Progenitor cell of endocrine pancreas (in vitro differentiated cells): ENCODE data around the gene NEK11. TPM values are rescaled to one million over a fixed set of nuclear protein-coding genes. Genes with fewer than 3 reads are reported as not detected.
"Not testable (repeated sequence)": the region's sequence is repeated elsewhere in the genome, so short reads cannot be mapped to it uniquely, and the experiment has no call there.

Source experiments
- DNase-seq: peaks from one replicate; pipeline ENCODE4 v3.0.0; 2021; ENCODE audit warnings: low spot score; ENCODE audit not compliant: unreplicated experiment
- H3K27ac Mint-ChIP-seq: 2 replicates; pipeline ENCODE4 v1.8.0; 2021; ENCODE audit warnings: mild to moderate bottlenecking, moderate library complexity, mixed read lengths
- H3K27me3 Mint-ChIP-seq: 2 replicates; pipeline ENCODE4 v1.8.0; 2021; ENCODE audit warnings: mixed read lengths
- H3K36me3 Mint-ChIP-seq: 2 replicates; pipeline ENCODE4 v1.8.0; 2022; ENCODE audit warnings: mixed read lengths; ENCODE audit not compliant: insufficient read depth
- H3K4me1 Mint-ChIP-seq: 2 replicates; pipeline ENCODE4 v1.8.0; 2021; ENCODE audit warnings: low read depth, mixed read lengths
- H3K4me3 Mint-ChIP-seq: 2 replicates; pipeline ENCODE4 v1.8.0; 2021; ENCODE audit warnings: low read depth, mild to moderate bottlenecking, moderate library complexity, mixed read lengths
- H3K9me3 Mint-ChIP-seq: 2 replicates; pipeline ENCODE4 v1.8.0; 2021; ENCODE audit warnings: low read depth, mixed read lengths
- total RNA-seq: library from RNA; stranded (reverse); gene quantifications from 2 replicates; pipeline ENCODE4 v1.2.1, GENCODE V29; 2021
- TF ChIP-seq, protein P1 (sequence below): fragments of 200-600 bp; sonication (generic); IDR thresholded peaks from one replicate; pipeline ENCODE4 v1.5.0; 2021; ENCODE audit warnings: antibody characterized with exemption, mild to moderate bottlenecking; ENCODE audit not compliant: unreplicated experiment

Gene NEK11
- total RNA-seq, 1 donor from 2014 or later, result 18.7 TPM

GRCh38 chr3:131356006-131356595 is 329.4 kb downstream of the NEK11 start:
- no peak overlapping the region for H3K4me3 Mint-ChIP-seq
- H3K4me1 Mint-ChIP-seq, result peaks cover 5% of the 10 kb centered on the region
- no peak overlapping the region for H3K27ac Mint-ChIP-seq
- H3K9me3 Mint-ChIP-seq, result no peaks in the 10 kb centered on the region
- no peak for DNase-seq
- H3K36me3 Mint-ChIP-seq, result peaks cover 2% of the 10 kb centered on the region
- TF ChIP-seq, protein P1, sequence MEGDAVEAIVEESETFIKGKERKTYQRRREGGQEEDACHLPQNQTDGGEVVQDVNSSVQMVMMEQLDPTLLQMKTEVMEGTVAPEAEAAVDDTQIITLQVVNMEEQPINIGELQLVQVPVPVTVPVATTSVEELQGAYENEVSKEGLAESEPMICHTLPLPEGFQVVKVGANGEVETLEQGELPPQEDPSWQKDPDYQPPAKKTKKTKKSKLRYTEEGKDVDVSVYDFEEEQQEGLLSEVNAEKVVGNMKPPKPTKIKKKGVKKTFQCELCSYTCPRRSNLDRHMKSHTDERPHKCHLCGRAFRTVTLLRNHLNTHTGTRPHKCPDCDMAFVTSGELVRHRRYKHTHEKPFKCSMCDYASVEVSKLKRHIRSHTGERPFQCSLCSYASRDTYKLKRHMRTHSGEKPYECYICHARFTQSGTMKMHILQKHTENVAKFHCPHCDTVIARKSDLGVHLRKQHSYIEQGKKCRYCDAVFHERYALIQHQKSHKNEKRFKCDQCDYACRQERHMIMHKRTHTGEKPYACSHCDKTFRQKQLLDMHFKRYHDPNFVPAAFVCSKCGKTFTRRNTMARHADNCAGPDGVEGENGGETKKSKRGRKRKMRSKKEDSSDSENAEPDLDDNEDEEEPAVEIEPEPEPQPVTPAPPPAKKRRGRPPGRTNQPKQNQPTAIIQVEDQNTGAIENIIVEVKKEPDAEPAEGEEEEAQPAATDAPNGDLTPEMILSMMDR, result no peak
- no peaks in the 10 kb centered on the region for H3K27me3 Mint-ChIP-seq

DNA sequence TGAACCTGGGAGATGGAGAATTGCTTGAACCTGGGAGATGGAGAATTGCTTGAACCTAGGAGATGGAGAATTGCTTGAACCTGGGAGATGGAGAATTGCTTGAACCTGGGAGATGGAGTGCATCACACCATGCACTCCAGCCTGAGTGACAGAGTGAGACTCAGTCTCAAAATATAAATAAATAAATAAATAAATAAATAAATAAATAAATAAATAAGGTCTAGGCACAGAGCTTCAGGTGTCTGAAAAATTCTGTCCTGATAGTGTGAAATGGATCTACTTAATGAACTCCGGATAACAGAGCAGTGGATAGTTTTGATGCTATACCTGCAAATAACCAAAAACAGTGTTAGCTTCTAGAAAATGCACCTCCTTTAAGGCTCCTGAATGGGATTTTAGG is 330.6 kb downstream of the NEK11 start:
- no peaks in the 10 kb centered on the region for H3K9me3 Mint-ChIP-seq
- H3K36me3 Mint-ChIP-seq, result peaks cover 2% of the 10 kb centered on the region
- H3K27me3 Mint-ChIP-seq, result no peaks in the 10 kb centered on the region
- TF ChIP-seq, protein P1, result no peak
- DNase-seq, result no peak
- H3K4me3 Mint-ChIP-seq, result no peak overlapping the region
- H3K4me1 Mint-ChIP-seq, result peaks cover 11% of the 10 kb centered on the region
- H3K27ac Mint-ChIP-seq, result no peak overlapping the region

DNA sequence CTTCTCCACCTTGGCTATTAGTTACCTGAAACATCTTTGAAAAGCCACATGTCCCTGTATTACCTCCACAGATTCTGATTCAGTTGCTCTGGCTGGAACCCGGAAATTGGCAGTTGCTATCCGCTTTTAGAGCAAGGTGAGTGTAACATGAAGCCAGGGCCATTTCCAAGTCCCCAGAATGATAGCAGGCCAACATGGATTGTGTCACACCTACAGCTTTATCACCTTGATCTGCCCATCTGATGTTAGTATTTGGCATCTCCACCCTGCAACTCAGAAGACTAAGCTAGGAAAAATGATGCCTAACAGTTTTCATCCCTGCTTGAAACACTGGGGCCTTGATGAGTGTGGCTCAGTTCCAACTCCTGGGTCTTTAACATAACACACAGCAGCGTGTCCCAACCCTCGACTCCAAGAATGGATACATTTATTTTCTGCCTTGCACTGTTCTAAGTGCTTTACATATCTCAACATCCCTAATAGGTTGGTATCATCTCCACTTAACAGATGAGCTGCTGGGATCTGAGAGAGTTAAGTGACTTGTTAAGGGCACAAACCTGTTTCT is 333.6 kb downstream of the NEK11 start:
- H3K27ac Mint-ChIP-seq, result no peak overlapping the region
- H3K4me1 Mint-ChIP-seq, result peaks cover 9% of the 10 kb centered on the region

DNA sequence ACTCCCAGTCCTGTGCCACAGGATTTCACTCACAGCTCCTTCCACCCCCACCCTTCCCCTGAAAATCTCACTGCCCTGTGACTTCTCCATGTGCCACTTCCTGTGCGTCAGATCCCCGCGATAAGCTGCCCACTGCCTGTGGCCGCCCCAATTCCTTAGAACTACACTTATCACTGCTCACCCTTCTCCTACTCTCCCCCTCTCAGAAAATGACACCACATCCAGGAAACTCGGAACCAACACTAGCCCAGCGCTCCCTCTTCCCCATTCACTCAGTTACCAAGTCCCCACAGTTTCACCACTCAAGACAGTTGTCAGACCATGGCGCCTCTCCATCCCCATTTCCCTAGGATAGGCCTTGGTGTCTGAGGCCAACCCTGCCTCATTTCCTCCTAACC is 334.4 kb downstream of the NEK11 start:
- DNase-seq, H3K36me3 Mint-ChIP-seq, H3K4me1 Mint-ChIP-seq, H3K27me3 Mint-ChIP-seq, H3K9me3 Mint-ChIP-seq: not testable (repeated sequence)
- Mint-ChIP-seq H3K27ac (peak overlapping the region; percentile 97), H3K4me3 (peak overlapping the region; percentile 89)

More for the DNA sequence above, 333.6 kb downstream of the NEK11 start:
- no peak for DNase-seq
- TF ChIP-seq, protein P1, result no peak
- Mint-ChIP-seq H3K27me3 (no peaks in the 10 kb centered on the region), H3K4me3 (no peak overlapping the region), H3K9me3 (peaks cover under 1% of the 10 kb centered on the region), H3K36me3 (peaks cover 5% of the 10 kb centered on the region)

DNA sequence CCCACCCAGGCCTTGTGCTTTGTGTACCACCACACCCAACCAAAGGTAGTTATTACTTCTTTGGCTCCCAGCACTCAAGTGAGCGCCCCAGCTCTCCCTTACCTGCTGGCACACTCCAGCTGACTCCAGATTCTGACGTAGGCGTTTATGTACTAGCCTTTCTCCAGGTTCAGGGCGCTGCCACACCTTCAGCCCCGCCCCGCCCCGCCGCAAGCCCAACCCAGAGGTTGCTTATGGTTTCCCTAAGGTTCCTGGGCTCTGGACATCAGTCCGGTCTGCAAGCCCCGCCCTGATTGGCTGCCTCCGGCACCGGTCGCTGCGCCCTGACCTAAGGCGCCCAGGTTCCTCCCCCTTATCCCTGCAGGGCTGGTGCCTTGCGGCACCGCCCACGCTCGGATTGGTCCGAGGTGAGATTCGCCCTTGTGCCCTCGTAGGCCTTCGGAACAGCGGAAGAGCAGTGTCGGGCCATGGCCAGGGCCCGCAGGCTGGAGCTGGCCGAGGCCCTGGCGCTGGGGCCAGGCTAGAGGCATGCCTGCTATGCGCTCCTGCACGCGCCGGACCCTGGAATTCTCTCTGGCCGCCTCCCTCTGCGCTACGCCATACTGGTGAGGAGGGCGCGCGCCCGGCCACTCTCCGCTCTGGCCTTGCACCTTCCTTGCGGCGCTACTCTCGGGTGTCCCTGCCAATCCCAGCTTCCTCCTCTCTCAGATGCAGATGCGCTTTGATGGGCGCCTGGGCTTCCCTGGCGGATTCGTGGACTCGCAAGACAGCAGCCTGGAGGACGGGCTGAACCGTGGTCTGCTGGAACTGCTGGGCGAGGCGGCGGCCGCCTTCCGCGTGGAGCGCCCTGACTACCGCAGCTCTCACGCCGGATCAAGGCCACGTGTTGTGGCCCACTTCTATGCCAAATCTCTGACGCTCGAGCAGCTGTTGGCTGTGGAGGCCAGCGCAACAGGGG is 335.1 kb downstream of the NEK11 start:
- Mint-ChIP-seq H3K4me3 (peak overlapping the region; percentile 89), H3K27me3 (no peaks in the 10 kb centered on the region), H3K36me3 (peaks cover 5% of the 10 kb centered on the region), H3K9me3 (peaks cover 7% of the 10 kb centered on the region), H3K27ac (peak overlapping the region; percentile 97), H3K4me1 (peaks cover 9% of the 10 kb centered on the region)
- TF ChIP-seq, protein P1, result no peak
- peak; percentile 83 for DNase-seq
